MCF 10A (cell line): ENCODE results near the gene OSBPL2. TPM values are rescaled to one million over a fixed set of nuclear protein-coding genes. Genes with fewer than 3 reads are reported as not detected.

ENCODE experiments used
- BruUV-seq: library from RNA; stranded (reverse); fragments of 400-500 nt; replicated peaks from 2 replicates; lab custom pipeline; 2021; lab: Mats Ljungman, UMichigan
- CTCF ChIA-PET: fragments of 300-600 bp; sonication (Branson Sonifier 250); formaldehyde crosslinking; extraction: SDS; loops from one replicate; lab custom pipeline; 2021; ENCODE audit warnings: antibody characterized with exemption, inconsistent platforms; lab: Yijun Ruan, JAX
- POLR2A ChIA-PET: fragments of 300-600, 350-650 bp; sonication (Branson Sonifier 250); formaldehyde crosslinking; extraction: SDS; loops from one replicate; lab custom pipeline; 2020; ENCODE audit warnings: antibody characterized with exemption, inconsistent platforms; lab: Yijun Ruan, JAX
- DNase-seq: peaks from one replicate; pipeline ENCODE4 v3.0.0-alpha.2; 2018; ENCODE audit not compliant: unreplicated experiment
- H3K27ac Mint-ChIP-seq: one replicate; pipeline ENCODE4 v1.8.0; 2022; ENCODE audit warnings: mild to moderate bottlenecking, low read depth, mixed read lengths; ENCODE audit not compliant: unreplicated experiment
- H3K27me3 Mint-ChIP-seq: one replicate; pipeline ENCODE4 v1.8.0; 2022; ENCODE audit warnings: mixed read lengths; ENCODE audit not compliant: insufficient read depth, unreplicated experiment
- H3K36me3 Mint-ChIP-seq: one replicate; pipeline ENCODE4 v1.8.0; 2022; ENCODE audit warnings: mild to moderate bottlenecking, moderate library complexity, mixed read lengths; ENCODE audit not compliant: insufficient read depth, unreplicated experiment
- H3K4me1 Mint-ChIP-seq: one replicate; pipeline ENCODE4 v1.8.0; 2022; ENCODE audit warnings: mixed read lengths; ENCODE audit not compliant: insufficient read depth, unreplicated experiment
- H3K4me3 Mint-ChIP-seq: one replicate; pipeline ENCODE4 v1.8.0; 2022; ENCODE audit warnings: mild to moderate bottlenecking, moderate library complexity, mixed read lengths; ENCODE audit not compliant: unreplicated experiment
- H3K9me3 Mint-ChIP-seq: one replicate; pipeline ENCODE4 v1.8.0; 2022; ENCODE audit warnings: mixed read lengths; ENCODE audit not compliant: unreplicated experiment
- CTCF ChIP-seq: fragments of 200-600 bp; IDR thresholded peaks from one replicate; pipeline ENCODE4 v1.8.0; 2022; ENCODE audit warnings: antibody characterized with exemption, mild to moderate bottlenecking; ENCODE audit not compliant: unreplicated experiment
- intact Hi-C: fragments of 100-400 bp; cut with micrococcal nuclease; formaldehyde crosslinking; loops from 2 replicates; pipeline ENCODE4 v1.14.1; 2022
- total RNA-seq: library from RNA; stranded (reverse); gene quantifications from 2 replicates; pipeline ENCODE4 v1.2.3, GENCODE V29; 2022

OSBPL2 gene
- total RNA-seq, 1 experiment from 2014 or later = 38.8 TPM

- Mint-ChIP-seq H3K36me3 (peaks cover 77% of the 10 kb centered on the region), H3K27ac (no peak overlapping the region), H3K9me3 (no peaks in the 10 kb centered on the region), H3K4me1 (no peaks in the 10 kb centered on the region), H3K4me3 (no peak overlapping the region), H3K27me3 (no peaks in the 10 kb centered on the region)
- no peak for DNase-seq
- POLR2A ChIA-PET = interaction anchor here (1.0 to 1.2 kb wide), 2 partner anchors 16 to 37 kb away, joined by 3 read pairs; no protein-coding TSS in a partner anchor
- CTCF ChIA-PET = interaction anchor here (1.4 kb wide), 1 partner anchor 11 kb away, joined by 10 read pairs; no protein-coding TSS in a partner anchor
- intact Hi-C loops = no loop called here
- no peak for TF ChIP-seq CTCF
- no TSS peak for BruUV-seq
These were observed 39.4 kb upstream of the OSBPL2 start for GRCh38 chr20:62198931-62199330.

GRCh38 chr20:62200491-62201172, 37.7 kb upstream of the OSBPL2 start:
- intact Hi-C loops = no loop called here
- Mint-ChIP-seq H3K36me3 (peaks cover 67% of the 10 kb centered on the region), H3K4me3 (no peak overlapping the region), H3K9me3 (no peaks in the 10 kb centered on the region), H3K4me1 (no peaks in the 10 kb centered on the region), H3K27me3 (no peaks in the 10 kb centered on the region), H3K27ac (no peak overlapping the region)
- no TSS peak for BruUV-seq
- TF ChIP-seq CTCF = no peak
- no peak for DNase-seq
- ChIA-PET POLR2A (interaction anchor here (1.2 kb wide), 1 partner anchor 11 kb away, joined by 3 read pairs; no protein-coding TSS in a partner anchor), CTCF (no interaction called here)

- no peak overlapping the region for H3K27ac Mint-ChIP-seq
- POLR2A ChIA-PET = interaction anchor here (0.8 kb wide), 1 partner anchor 13 kb away, joined by 5 read pairs; no protein-coding TSS in a partner anchor
These were observed 36.9 kb upstream of the OSBPL2 start for GRCh38 chr20:62201173-62202082.

More at GRCh38 chr20:62201173-62202082, 36.9 kb upstream of the OSBPL2 start:
- no peak for TF ChIP-seq CTCF
- CTCF ChIA-PET = interaction anchor here (0.5 kb wide), 1 partner anchor 733 kb away, joined by 3 read pairs; no protein-coding TSS in a partner anchor
- Mint-ChIP-seq H3K27me3 (no peaks in the 10 kb centered on the region), H3K4me1 (no peaks in the 10 kb centered on the region), H3K4me3 (no peak overlapping the region), H3K9me3 (no peaks in the 10 kb centered on the region), H3K36me3 (peaks cover 59% of the 10 kb centered on the region)
- DNase-seq = no peak
- intact Hi-C loops = no loop called here
- BruUV-seq = no TSS peak
